ENCODE results near the gene CERS3.

The CERS3 gene

GRCh38 chr15:100528833-100529428 is at the start of gene CERS3:
Gene CERS3 (minus strand): TSS chr15:100528950. CDS start chr15:100501849, 27,101 bp downstream.
- DNase-seq (ENCODE audit: low spot score): no peak

GRCh38 chr15:100573526-100573925 is 44.8 kb upstream of the CERS3 start:
- DNase-seq (ENCODE audit: low spot score): no peak

DNA sequence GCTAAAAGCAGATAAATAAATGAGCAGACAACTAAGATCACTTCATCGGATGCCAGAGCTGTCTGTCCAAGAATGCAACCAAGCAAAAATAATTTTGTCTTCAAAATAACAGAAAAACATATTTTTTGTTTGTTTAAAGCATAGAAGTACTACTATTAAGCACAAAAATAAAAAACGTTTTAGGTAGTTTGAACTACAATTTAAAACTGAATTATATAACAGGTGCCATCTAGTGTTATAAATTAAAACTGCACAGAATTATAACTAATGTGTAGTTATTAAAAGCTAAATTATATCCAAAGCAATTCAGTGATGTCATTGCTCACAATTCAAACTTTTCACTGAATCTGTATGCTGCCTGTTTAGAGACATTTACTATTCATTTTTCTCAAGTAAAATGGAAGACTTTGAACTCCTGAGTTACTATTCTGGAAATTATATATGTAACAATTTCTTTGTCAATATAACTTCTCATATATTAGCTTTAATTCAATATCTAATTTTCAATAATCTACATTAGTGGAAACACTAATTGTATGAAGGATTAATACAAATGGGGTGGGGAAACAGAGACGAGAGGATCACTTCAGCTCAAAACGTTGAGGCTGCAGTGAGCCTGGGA is 43.7 kb upstream of the CERS3 start:
- peak; percentile 50 for DNase-seq (ENCODE audit: low spot score)

- DNase-seq (ENCODE audit: low spot score): no peak
Measured at GRCh38 chr15:100571592-100572167, 42.9 kb upstream of the CERS3 start.

GRCh38 chr15:100570735-100571313 is 42.1 kb upstream of the CERS3 start:
- DNase-seq (ENCODE audit: low spot score): no peak

- no peak for DNase-seq (ENCODE audit: low spot score)
Measured at GRCh38 chr15:100570275-100570674, 41.5 kb upstream of the CERS3 start.

DNA sequence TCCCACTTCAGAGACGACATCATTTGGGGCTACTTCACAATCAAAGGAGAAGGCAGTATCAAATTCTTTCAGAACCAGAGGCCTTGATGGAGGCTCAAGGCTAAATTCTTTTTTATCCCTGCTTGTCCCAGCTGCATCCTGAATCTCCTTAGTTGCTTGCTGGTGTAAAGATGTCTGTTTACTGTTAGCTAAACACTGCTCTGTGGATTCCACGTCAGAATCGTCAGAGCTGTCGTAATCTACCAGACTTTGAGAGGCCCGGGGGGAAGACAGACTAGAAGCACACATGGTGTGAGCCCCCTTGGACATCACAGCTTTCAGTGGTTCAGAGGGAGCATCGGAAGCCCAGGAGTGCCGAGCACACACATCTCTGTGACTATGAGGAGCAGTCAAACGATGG is 40.6 kb upstream of the CERS3 start:
- no peak for DNase-seq (ENCODE audit: low spot score)

- no peak for DNase-seq (ENCODE audit: low spot score)
Measured at GRCh38 chr15:100566850-100567628, 38.3 kb upstream of the CERS3 start.

- no peak for DNase-seq (ENCODE audit: low spot score)
Measured at GRCh38 chr15:100565591-100565990, 36.8 kb upstream of the CERS3 start.

GRCh38 chr15:100560323-100560722 is 31.6 kb upstream of the CERS3 start:
- no peak for DNase-seq (ENCODE audit: low spot score)

GRCh38 chr15:100559330-100559729 is 30.6 kb upstream of the CERS3 start:
- no peak for DNase-seq (ENCODE audit: low spot score)

DNA sequence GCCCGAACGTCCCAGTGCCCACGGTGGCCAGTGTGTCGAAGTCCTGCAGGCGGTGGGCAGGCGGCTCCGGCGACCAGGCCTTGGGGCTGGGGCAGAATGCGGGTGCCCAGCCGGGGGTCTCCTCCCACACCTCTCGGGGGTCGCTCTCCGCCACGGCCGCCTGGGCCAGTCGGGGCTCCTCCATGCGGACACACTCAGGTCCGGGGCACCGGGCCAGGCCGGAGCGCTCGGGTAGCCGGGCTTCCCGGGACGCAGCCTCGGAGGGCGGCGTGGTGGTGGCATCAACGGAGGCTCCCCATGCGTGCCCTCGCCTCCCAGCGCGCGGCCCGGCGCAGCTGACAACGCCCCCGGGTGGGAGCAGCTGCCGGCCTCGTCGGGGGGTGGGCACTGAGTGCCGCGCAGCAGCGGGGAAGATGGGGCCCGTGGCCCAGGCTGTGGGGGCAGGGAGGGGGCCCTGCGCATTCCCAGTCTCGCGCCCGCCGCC is 30.1 kb upstream of the CERS3 start:
- no peak for DNase-seq (ENCODE audit: low spot score)

- DNase-seq (ENCODE audit: low spot score): no peak
Measured at GRCh38 chr15:100553468-100553867, 24.7 kb upstream of the CERS3 start.

- DNase-seq (ENCODE audit: low spot score): no peak
Measured at GRCh38 chr15:100547961-100548360, 19.2 kb upstream of the CERS3 start.

- DNase-seq (ENCODE audit: low spot score): no peak
Measured at GRCh38 chr15:100544946-100545345, 16.2 kb upstream of the CERS3 start.

DNA sequence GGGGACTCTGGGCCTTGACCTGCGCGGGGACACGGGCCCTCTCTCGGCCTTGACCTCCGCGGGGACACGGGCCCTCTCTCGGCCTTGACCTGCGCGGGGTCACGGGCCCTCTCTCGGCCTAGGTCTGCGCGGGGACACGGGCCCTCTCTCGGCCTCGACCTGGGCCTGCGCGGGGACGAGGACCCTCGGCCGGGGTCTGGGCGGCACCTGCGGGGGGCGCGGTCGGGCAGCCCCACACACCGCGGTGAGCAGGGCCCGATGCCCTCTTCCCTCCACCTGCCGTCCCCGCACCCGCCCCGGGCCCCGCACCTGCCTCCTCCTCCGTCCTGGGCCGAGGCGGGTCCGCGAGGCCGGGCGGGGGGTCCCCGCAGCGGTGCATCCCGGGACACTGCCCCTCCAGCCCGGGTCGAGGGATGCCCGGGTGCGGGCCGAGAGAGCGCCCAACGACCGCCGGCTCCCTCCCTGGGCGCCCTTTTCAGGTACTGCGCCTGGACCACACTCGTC is 15.6 kb upstream of the CERS3 start:
- DNase-seq (ENCODE audit: low spot score): no peak

- no peak for DNase-seq (ENCODE audit: low spot score)
Measured at GRCh38 chr15:100542290-100542689, 13.5 kb upstream of the CERS3 start.

GRCh38 chr15:100537331-100537730 is 8.6 kb upstream of the CERS3 start:
- DNase-seq (ENCODE audit: low spot score): no peak

GRCh38 chr15:100536733-100537132 is 8.0 kb upstream of the CERS3 start:
- no peak for DNase-seq (ENCODE audit: low spot score)

- DNase-seq (ENCODE audit: low spot score): no peak
Measured at GRCh38 chr15:100533886-100534285, 5.1 kb upstream of the CERS3 start.

GRCh38 chr15:100531823-100532327 is 3.1 kb upstream of the CERS3 start:
- DNase-seq (ENCODE audit: low spot score): no peak

DNA sequence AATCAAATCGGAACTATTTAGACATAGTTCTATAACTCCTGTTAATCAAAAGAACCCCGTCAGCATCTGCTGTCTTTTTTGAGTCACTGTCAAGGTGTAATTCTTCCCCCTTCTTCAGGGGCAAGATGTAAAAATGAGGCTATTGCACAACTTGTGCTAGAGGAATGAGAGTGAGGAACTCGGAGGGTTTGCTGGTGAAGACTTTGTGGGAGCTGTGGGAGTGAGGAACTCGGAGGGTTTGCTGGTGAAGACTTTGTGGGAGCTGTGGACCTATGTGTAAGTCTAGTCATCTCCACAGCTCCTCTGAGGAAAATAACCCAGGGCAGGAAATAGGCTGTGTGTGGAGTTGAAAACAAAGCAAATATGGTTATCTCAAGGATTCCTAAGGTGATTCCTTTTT is 2.5 kb upstream of the CERS3 start:
- DNase-seq (ENCODE audit: low spot score): no peak
